B cell (primary cell): ENCODE data around the gene ANKRD44. TPM values are rescaled to one million over a fixed set of nuclear protein-coding genes. Genes with fewer than 3 reads are reported as not detected.

Experiments
- ATAC-seq: fragments of 200-7000 bp; cut with Tn5 transposase; one replicate; pipeline ENCODE4 v1.10.0; 2021; ENCODE audit warnings: low read depth, mild to moderate bottlenecking, moderate number of reproducible peaks, moderate library complexity
- CTCF ChIA-PET: fragments of 350-600 bp; sonication (Branson Sonifier 250); formaldehyde crosslinking; loops from one replicate; lab custom pipeline; 2021; ENCODE audit warnings: antibody characterized with exemption, inconsistent platforms; lab: Charles Lee
- POLR2A ChIA-PET: fragments of 350-600 bp; sonication (Branson Sonifier 250); formaldehyde crosslinking; loops from one replicate; lab custom pipeline; 2021; ENCODE audit warnings: antibody characterized with exemption; lab: Charles Lee
- DNase-seq: peaks from one replicate; pipeline ENCODE4 v3.0.0; 2013
- H2AFZ ChIP-seq: 2 replicates; pipeline ENCODE4 v1.6.1; 2012; ENCODE audit warnings: mild to moderate bottlenecking, low read depth, low read length; ENCODE audit not compliant: insufficient read depth, poor library complexity, severe bottlenecking
- H3K27ac ChIP-seq, 2 donors: 1 replicate in 1 of 2; 2 replicates in 1 of 2; pipeline ENCODE4 v1.5.1; 2012 to 2013; ENCODE audit warnings: low read length in 2 of 2, mild to moderate bottlenecking in 2 of 2, moderate library complexity in 1 of 2
- H3K27me3 ChIP-seq, 4 experiments: fragments of 200-600 bp in 1 of 4; sonication (generic) in 1 of 4; replicated peaks in 1 of 4; 1 replicate in 2 of 4; 2 replicates in 2 of 4; pipeline versions ENCODE4 v1.6.1 to v1.7.0; 2013 to 2016; ENCODE audit warnings: low read length in 3 of 4, mild to moderate bottlenecking in 2 of 4, mixed read lengths in 1 of 4, moderate library complexity in 1 of 4; ENCODE audit not compliant: insufficient read depth in 4 of 4, control insufficient read depth in 3 of 4; ENCODE audit errors: control extremely low read depth in 1 of 4
- H3K36me3 ChIP-seq, 2 experiments: replicated peaks in 1 of 2; 1 replicate in 1 of 2; 2 replicates in 1 of 2; pipeline versions ENCODE4 v1.6.1 to v1.7.1; 2013; ENCODE audit warnings: low read length in 1 of 2; ENCODE audit not compliant: insufficient read depth in 2 of 2, control insufficient read depth in 1 of 2; ENCODE audit errors: control extremely low read depth in 1 of 2, extremely low read depth in 1 of 2
- H3K4me1 ChIP-seq, 2 donors: fragments of 200-600 bp in 1 of 2; sonication (generic) in 1 of 2; 1 replicate in 1 of 2; 2 replicates in 1 of 2; pipeline versions ENCODE4 v1.5.1 to v1.6.1; 2013 to 2017; ENCODE audit warnings: low read length in 2 of 2; ENCODE audit not compliant: control insufficient read depth in 2 of 2, insufficient read depth in 2 of 2
- H3K4me2 ChIP-seq: replicated peaks from 2 replicates; pipeline ENCODE3; 2012; ENCODE audit warnings: mild to moderate bottlenecking, low read depth, low read length; ENCODE audit not compliant: poor library complexity, severe bottlenecking
- H3K4me3 ChIP-seq, 5 experiments: fragments of 200-600 bp in 1 of 5; sonication (generic) in 1 of 5; 1 replicate in 3 of 5; 2 replicates in 2 of 5; pipeline versions ENCODE4 v1.5.1 to v1.7.0; 2011 to 2016; ENCODE audit warnings: low read length in 4 of 5, mild to moderate bottlenecking in 4 of 5, low read depth in 2 of 5, control low read depth in 1 of 5, moderate library complexity in 1 of 5; ENCODE audit not compliant: insufficient read depth in 1 of 5; ENCODE audit errors: control extremely low read depth in 1 of 5, extremely low read depth in 1 of 5
- H3K79me2 ChIP-seq: fragments of 200-600 bp; sonication (generic); one replicate; pipeline ENCODE4 v1.6.0; 2016; ENCODE audit warnings: low read length; ENCODE audit not compliant: control insufficient read depth, insufficient read depth
- H3K9ac ChIP-seq: fragments of 200-600 bp; sonication (generic); 2 replicates; pipeline ENCODE4 v1.6.1; 2017; ENCODE audit warnings: mild to moderate bottlenecking, low read length, moderate library complexity
- H3K9me3 ChIP-seq, 3 donors: one replicate each; pipeline versions ENCODE4 v1.6.1 to v1.7.1; 2013; ENCODE audit warnings: low read length in 2 of 3; ENCODE audit not compliant: control insufficient read depth in 2 of 3, insufficient read depth in 1 of 3; ENCODE audit errors: control extremely low read depth in 1 of 3
- H4K20me1 ChIP-seq: 2 replicates; pipeline ENCODE4 v1.6.0; 2012; ENCODE audit warnings: mild to moderate bottlenecking, low read length; ENCODE audit not compliant: insufficient read depth, control insufficient read depth, poor library complexity, severe bottlenecking
- H3K27ac Mint-ChIP-seq: one replicate; pipeline ENCODE4 v1.8.0; 2021; ENCODE audit warnings: mixed read lengths
- H3K27me3 Mint-ChIP-seq: one replicate; pipeline ENCODE4 v1.8.0; 2021; ENCODE audit warnings: mixed read lengths
- H3K4me1 Mint-ChIP-seq: one replicate; pipeline ENCODE4 v1.8.0; 2021; ENCODE audit warnings: mixed read lengths
- H3K4me3 Mint-ChIP-seq: one replicate; pipeline ENCODE4 v1.8.0; 2021; ENCODE audit warnings: mixed read lengths
- H3K9me3 Mint-ChIP-seq: one replicate; pipeline ENCODE4 v1.8.0; 2022; ENCODE audit warnings: mixed read lengths; ENCODE audit not compliant: insufficient read depth
- CTCF ChIP-seq: fragments of 200-600 bp; IDR thresholded peaks from one replicate; pipeline ENCODE4 v1.8.0; 2022; ENCODE audit warnings: antibody characterized with exemption, mild to moderate bottlenecking
- EZH2 ChIP-seq: IDR thresholded peaks from 2 replicates; pipeline ENCODE4 v1.6.1; 2012; ENCODE audit warnings: borderline replicate concordance, low read depth, mild to moderate bottlenecking, moderate library complexity, low read length; ENCODE audit not compliant: insufficient read depth, poor library complexity, severe bottlenecking
- WGBS: methylation state at CpG from one replicate; pipeline ENCODE4 v1.1.5; 2013; ENCODE audit warnings: missing lambda C conversion rate; ENCODE audit not compliant: insufficient coverage; 5-methylcytosine and 5-hydroxymethylcytosine counted together
- intact Hi-C: fragments of 100-400 bp; cut with micrococcal nuclease; formaldehyde crosslinking; loops from one replicate; pipeline ENCODE4 v1.10.0; 2022
- polyA plus RNA-seq: library from polyadenylated mRNA; depleted of rRNA; stranded (reverse); fragments of >200 nt; gene quantifications from 2 replicates; pipeline ENCODE4 v1.2.3, GENCODE V29; 2012
- total RNA-seq, 2 donors: library from RNA; stranded (reverse); fragments of 120-200 nt in 1 of 2; gene quantifications; 1 replicate in 1 of 2; 2 replicates in 1 of 2; pipeline versions ENCODE4 v1.2.3 to v1.2.4, GENCODE V29; 2013 to 2022

Gene ANKRD44
- total and polyA plus RNA-seq, 2 donors (not counting 1 experiment from before 2014, with no cell fraction given): 92.6 to 457 TPM

GRCh38 chr2:197079414-197079813 is 231.2 kb downstream of the ANKRD44 start:
- H3K27ac Mint-ChIP-seq: peak overlapping the region; percentile 26
- no peaks in the 10 kb centered on the region for H3K9me3 ChIP-seq
- ATAC-seq (no peak), DNase-seq (no peak)
- H3K4me1 ChIP-seq: no peaks in the 10 kb centered on the region
- CTCF ChIA-PET: interaction anchor here (0.9 to 1.5 kb wide), 2 partner anchors 8 to 89 kb away, joined by 3 to 4 read pairs; no protein-coding TSS in a partner anchor
- H3K4me2 ChIP-seq: no peak overlapping the region
- H2AFZ ChIP-seq: no peak overlapping the region
- no peaks in the 10 kb centered on the region for H3K27me3 Mint-ChIP-seq
- TF ChIP-seq EZH2: no peak
- no peak for TF ChIP-seq CTCF
- no peak overlapping the region for H3K4me3 Mint-ChIP-seq
- H3K4me3 ChIP-seq: no peak overlapping the region
- POLR2A ChIA-PET: no interaction called here
- 100% methylated on average over 2 of the region's 3 CpGs for WGBS
- H3K27ac ChIP-seq: peak overlapping the region in 1 of 2 donors; percentile 9
- peaks cover 3% of the 10 kb centered on the region for H3K9me3 Mint-ChIP-seq
- no peaks in the 10 kb centered on the region for H3K4me1 Mint-ChIP-seq
- H3K27me3 ChIP-seq: no peaks in the 10 kb centered on the region
- H3K79me2 ChIP-seq: peaks cover 4% of the 10 kb centered on the region
- no peak overlapping the region for H3K9ac ChIP-seq
- intact Hi-C loops: no loop called here
- peaks cover 21 to 100% of the 10 kb centered on the region in 2 experiments for H3K36me3 ChIP-seq
- H4K20me1 ChIP-seq: peaks cover 6% of the 10 kb centered on the region

- Mint-ChIP-seq H3K4me3 (no peak overlapping the region), H3K4me1 (no peaks in the 10 kb centered on the region), H3K27ac (peak overlapping the region; percentile 37), H3K9me3 (peaks cover 3% of the 10 kb centered on the region), H3K27me3 (no peaks in the 10 kb centered on the region)
- TF ChIP-seq EZH2 (no peak), CTCF (no peak)
- H4K20me1 ChIP-seq: peaks cover 4% of the 10 kb centered on the region
- no peak for ATAC-seq
- WGBS: no CpG with 5 or more reads among the region's 4 CpGs
- DNase-seq: no peak
- no peak overlapping the region for H3K4me3 ChIP-seq
- intact Hi-C loops: no loop called here
- no peaks in the 10 kb centered on the region for H3K4me1 ChIP-seq
- no peaks in the 10 kb centered on the region for H3K27me3 ChIP-seq
- H3K27ac ChIP-seq: no peak overlapping the region
- H3K36me3 ChIP-seq: peaks cover 16 to 100% of the 10 kb centered on the region in 2 experiments
- no peak overlapping the region for H3K9ac ChIP-seq
- no peak overlapping the region for H3K4me2 ChIP-seq
- H3K9me3 ChIP-seq: no peaks in the 10 kb centered on the region
- peaks cover 3% of the 10 kb centered on the region for H3K79me2 ChIP-seq
- ChIA-PET CTCF (interaction anchor here (0.8 to 1.5 kb wide), 5 partner anchors 9 to 90 kb away, joined by 3 to 4 read pairs (median 3); no protein-coding TSS in a partner anchor), POLR2A (no interaction called here)
- H2AFZ ChIP-seq: no peak overlapping the region
These were observed 232.0 kb downstream of the ANKRD44 start for GRCh38 chr2:197078535-197078934.
